GM18951 (cell line): ENCODE results near the gene RBMS3.
"Not testable (repeated sequence)": the region's sequence is repeated elsewhere in the genome, so short reads cannot be mapped to it uniquely, and the experiment has no call there.

ENCODE experiments used
- POLR2A ChIP-seq: IDR thresholded peaks from 4 replicates; pipeline ENCODE4 v1.6.1; 2011; ENCODE audit warnings: mild to moderate bottlenecking; ENCODE audit not compliant: insufficient read length, insufficient read depth; ENCODE audit errors: extremely low read depth
- in situ Hi-C: fragments of 300-500 bp; cut with MboI; formaldehyde crosslinking; loops from one replicate; pipeline ENCODE4 v1.12.0; 2022; ENCODE audit warnings: low sequenced_read_pairs, mixed read lengths, inconsistent platforms; ENCODE audit not compliant: unreplicated experiment

The RBMS3 gene

GRCh38 chr3:30035935-30036567 lies 755.2 kb downstream of the RBMS3 start:
- in situ Hi-C loops, result no loop called here
- no peak for TF ChIP-seq POLR2A

GRCh38 chr3:30040126-30040525 lies 759.3 kb downstream of the RBMS3 start:
- no peak for TF ChIP-seq POLR2A

GRCh38 chr3:30041481-30041880 lies 760.6 kb downstream of the RBMS3 start:
- in situ Hi-C loops, result not testable (repeated sequence)

More at GRCh38 chr3:30040126-30040525, 759.3 kb downstream of the RBMS3 start:
- in situ Hi-C loops, result no loop called here

GRCh38 chr3:30042274-30042859 lies 761.5 kb downstream of the RBMS3 start:
- in situ Hi-C loops, result no loop called here
- TF ChIP-seq POLR2A, result no peak

- in situ Hi-C loops, result no loop called here
- TF ChIP-seq POLR2A, result no peak
Observed at GRCh38 chr3:30042916-30043555, 762.2 kb downstream of the RBMS3 start.

GRCh38 chr3:30044515-30044914 lies 763.6 kb downstream of the RBMS3 start:
- in situ Hi-C loops, result no loop called here
- no peak for TF ChIP-seq POLR2A

GRCh38 chr3:30048431-30048830 lies 767.6 kb downstream of the RBMS3 start:
- in situ Hi-C loops, result no loop called here
- no peak for TF ChIP-seq POLR2A

- in situ Hi-C loops, result not testable (repeated sequence)
Observed at GRCh38 chr3:30050116-30050515, 769.2 kb downstream of the RBMS3 start.

- no peak for TF ChIP-seq POLR2A
- in situ Hi-C loops, result no loop called here
Observed at GRCh38 chr3:30059240-30059639, 778.4 kb downstream of the RBMS3 start.
